ENCODE measurements around the gene SYNE1.

The SYNE1 gene

GRCh38 chr6:152609125-152609670 lies 28.0 kb downstream of the SYNE1 start:
- no peak for DNase-seq

GRCh38 chr6:152605941-152606340 lies 31.2 kb downstream of the SYNE1 start:
- no peak for DNase-seq

GRCh38 chr6:152605342-152605741 lies 31.8 kb downstream of the SYNE1 start:
- no peak for DNase-seq

- no peak for DNase-seq
Measured at GRCh38 chr6:152603911-152604310, 33.3 kb downstream of the SYNE1 start.

GRCh38 chr6:152600022-152600421 lies 37.1 kb downstream of the SYNE1 start:
- no peak for DNase-seq

- peak; percentile 67 for DNase-seq
Measured at GRCh38 chr6:152598901-152599537, 38.1 kb downstream of the SYNE1 start.

- DNase-seq, result no peak
Measured at GRCh38 chr6:152598421-152598820, 38.7 kb downstream of the SYNE1 start.

- no peak for DNase-seq
Measured at GRCh38 chr6:152596726-152597125, 40.4 kb downstream of the SYNE1 start.

GRCh38 chr6:152595499-152595898 lies 41.7 kb downstream of the SYNE1 start:
- no peak for DNase-seq

GRCh38 chr6:152594701-152595100 lies 42.5 kb downstream of the SYNE1 start:
- DNase-seq, result no peak

- no peak for DNase-seq
Measured at GRCh38 chr6:152588456-152588855, 48.7 kb downstream of the SYNE1 start.

GRCh38 chr6:152587473-152587872 lies 49.7 kb downstream of the SYNE1 start:
- DNase-seq, result no peak

- DNase-seq, result no peak
Measured at GRCh38 chr6:152585236-152585635, 51.9 kb downstream of the SYNE1 start.

- no peak for DNase-seq
Measured at GRCh38 chr6:152583888-152584287, 53.3 kb downstream of the SYNE1 start.

GRCh38 chr6:152576525-152576924 lies 60.6 kb downstream of the SYNE1 start:
- DNase-seq, result no peak

GRCh38 chr6:152575621-152576150 lies 61.5 kb downstream of the SYNE1 start:
- no peak for DNase-seq

GRCh38 chr6:152575161-152575560 lies 62.0 kb downstream of the SYNE1 start:
- DNase-seq, result no peak

- DNase-seq, result no peak
Measured at GRCh38 chr6:152573762-152574161, 63.4 kb downstream of the SYNE1 start.

- DNase-seq, result no peak
Measured at GRCh38 chr6:152572338-152573088, 64.6 kb downstream of the SYNE1 start.

- no peak for DNase-seq
Measured at GRCh38 chr6:152571943-152572337, 65.2 kb downstream of the SYNE1 start.

GRCh38 chr6:152571089-152571488 lies 66.1 kb downstream of the SYNE1 start:
- no peak for DNase-seq

GRCh38 chr6:152566103-152566875 lies 70.9 kb downstream of the SYNE1 start:
- no peak for DNase-seq

GRCh38 chr6:152563177-152563576 lies 74.0 kb downstream of the SYNE1 start:
- no peak for DNase-seq
